Uterus (tissue), 4 donors: ENCODE data around the gene GPX4. TPM values are rescaled to one million over a fixed set of nuclear protein-coding genes. Genes with fewer than 3 reads are reported as not detected.

Experiments
- DNase-seq, 2 donors: peaks; one replicate each; pipeline ENCODE4 v3.0.0-alpha.2; 2019 to 2020
- H3K27ac ChIP-seq, 2 donors: fragments of 200-600 bp; sonication (generic); 1 replicate in 1 of 2; 2 replicates in 1 of 2; pipeline ENCODE4 v1.5.1; 2016 to 2018
- H3K27me3 ChIP-seq, 2 donors: fragments of 200-600 bp; sonication (generic); one replicate each; pipeline ENCODE4 v1.5.1; 2018 to 2019; ENCODE audit warnings: control low read depth in 1 of 2
- H3K36me3 ChIP-seq, 2 donors: fragments of 200-600 bp; sonication (generic); one replicate each; pipeline ENCODE4 v1.5.1; 2019; ENCODE audit warnings: control low read depth in 1 of 2
- H3K4me1 ChIP-seq, 2 donors: fragments of 200-600 bp; sonication (generic); one replicate each; pipeline ENCODE4 v1.5.1; 2018 to 2019; ENCODE audit warnings: control low read depth in 1 of 2
- H3K4me3 ChIP-seq, 2 donors: fragments of 200-600 bp; sonication (generic); 1 replicate in 1 of 2; 2 replicates in 1 of 2; pipeline ENCODE4 v1.5.1; 2018 to 2019; ENCODE audit warnings: mild to moderate bottlenecking in 1 of 2
- H3K9me3 ChIP-seq, 2 donors: fragments of 200-600 bp; sonication (generic); one replicate each; pipeline ENCODE4 v1.5.1; 2019; ENCODE audit warnings: control low read depth in 1 of 2
- POLR2A ChIP-seq, 2 donors: fragments of 450-650 bp; IDR thresholded peaks; one replicate each; pipeline ENCODE4 v1.6.1; 2016; ENCODE audit warnings: antibody characterized with exemption in 2 of 2, mild to moderate bottlenecking in 1 of 2, moderate library complexity in 1 of 2
- intact Hi-C: fragments of 100-400 bp; cut with DNase I; formaldehyde crosslinking; loops from one replicate; pipeline ENCODE4 v1.15.1; 2023; ENCODE audit warnings: low total_unique reads
- total RNA-seq, 4 donors: library from RNA; depleted of rRNA in 3 of 4; stranded (reverse); fragments of >200 nt in 3 of 4; gene quantifications; one replicate each; pipeline versions ENCODE4 v1.1.0 to v1.2.4, GENCODE V29; 2014 to 2023
- TF ChIP-seq, protein P1 (sequence below), 4 experiments: fragments of 200-600 bp in 2 of 4; fragments of 450-650 bp in 2 of 4; sonication (generic) in 2 of 4; IDR thresholded peaks; one replicate each; pipeline ENCODE4 v1.5.1; 2016 to 2019; ENCODE audit warnings: antibody characterized with exemption in 4 of 4, mild to moderate bottlenecking in 2 of 4, moderate library complexity in 1 of 4
- donor health status: DM: yes; HTN: yes; CAD: no.

GPX4 gene
- total RNA-seq, 4 donors from 2014 or later: 68.2 to 357 (median 163) TPM

GRCh38 chr19:1105873-1106840 is 2.4 kb downstream of the GPX4 start:
- H3K27me3 ChIP-seq: no peaks in the 10 kb centered on the region
- H3K9me3 ChIP-seq: no peaks in the 10 kb centered on the region
- TF ChIP-seq POLR2A (IDR thresholded peaks at IDR 0.05): no peak
- H3K4me1 ChIP-seq: peaks cover 15 to 19% of the 10 kb centered on the region in 2 donors
- DNase-seq: no peak
- H3K4me3 ChIP-seq: no peak overlapping the region
- no peaks in the 10 kb centered on the region for H3K36me3 ChIP-seq
- no peak overlapping the region for H3K27ac ChIP-seq
- intact Hi-C loops: loop anchor here (10.0 kb wide), 1 partner anchor 181 kb away; the partner anchor contains the start of gene ARID3A

DNA sequence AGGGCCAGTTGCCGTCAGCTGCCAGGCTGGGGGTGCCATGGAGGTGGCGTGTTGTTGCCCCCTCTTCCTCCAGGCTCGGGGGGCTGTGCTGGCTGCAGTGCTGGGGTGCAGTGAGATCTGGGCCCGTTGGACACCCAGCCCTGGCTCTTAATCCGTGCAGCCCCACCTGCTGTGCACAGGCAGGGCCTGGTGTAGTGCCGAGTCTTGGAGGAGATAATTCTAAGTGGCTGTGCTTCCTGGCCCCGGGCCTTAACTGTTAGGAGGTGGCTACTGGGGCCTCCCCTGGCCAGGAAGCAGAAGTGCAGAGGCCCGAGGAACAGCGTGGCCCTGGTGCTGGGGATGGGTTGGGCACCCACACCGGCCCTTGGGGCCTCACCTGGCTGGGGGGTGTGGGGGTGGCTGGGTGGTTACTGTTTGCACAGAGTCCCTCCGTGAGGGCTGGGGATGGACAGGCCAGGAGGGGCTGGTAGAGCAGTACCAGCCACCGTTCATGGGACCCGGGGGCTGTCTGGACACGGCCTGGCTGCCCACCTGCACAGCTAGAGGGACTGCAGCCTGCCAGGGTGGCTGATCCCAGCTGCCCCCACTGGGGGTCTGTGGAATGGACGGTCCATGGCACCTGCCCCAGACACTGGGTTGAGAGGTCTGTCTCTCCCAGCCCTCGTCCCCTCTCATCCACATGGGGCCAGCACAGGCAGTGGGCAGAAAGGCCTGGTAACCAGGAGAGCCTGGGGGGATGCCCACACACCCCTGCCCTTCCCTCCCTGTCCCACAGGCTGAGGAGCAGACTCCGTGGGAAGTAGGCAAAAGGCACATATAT is 3.3 kb downstream of the GPX4 start:
- Histone ChIP-seq H3K36me3 (no peaks in the 10 kb centered on the region), H3K9me3 (no peaks in the 10 kb centered on the region), H3K4me3 (no peak overlapping the region), H3K27me3 (no peaks in the 10 kb centered on the region), H3K4me1 (peaks cover 9 to 19% of the 10 kb centered on the region in 2 donors), H3K27ac (no peak overlapping the region)
- intact Hi-C loops: loop anchor here (10.0 kb wide), 1 partner anchor 182 kb away; the partner anchor contains the start of gene ARID3A
- TF ChIP-seq, protein P1, sequence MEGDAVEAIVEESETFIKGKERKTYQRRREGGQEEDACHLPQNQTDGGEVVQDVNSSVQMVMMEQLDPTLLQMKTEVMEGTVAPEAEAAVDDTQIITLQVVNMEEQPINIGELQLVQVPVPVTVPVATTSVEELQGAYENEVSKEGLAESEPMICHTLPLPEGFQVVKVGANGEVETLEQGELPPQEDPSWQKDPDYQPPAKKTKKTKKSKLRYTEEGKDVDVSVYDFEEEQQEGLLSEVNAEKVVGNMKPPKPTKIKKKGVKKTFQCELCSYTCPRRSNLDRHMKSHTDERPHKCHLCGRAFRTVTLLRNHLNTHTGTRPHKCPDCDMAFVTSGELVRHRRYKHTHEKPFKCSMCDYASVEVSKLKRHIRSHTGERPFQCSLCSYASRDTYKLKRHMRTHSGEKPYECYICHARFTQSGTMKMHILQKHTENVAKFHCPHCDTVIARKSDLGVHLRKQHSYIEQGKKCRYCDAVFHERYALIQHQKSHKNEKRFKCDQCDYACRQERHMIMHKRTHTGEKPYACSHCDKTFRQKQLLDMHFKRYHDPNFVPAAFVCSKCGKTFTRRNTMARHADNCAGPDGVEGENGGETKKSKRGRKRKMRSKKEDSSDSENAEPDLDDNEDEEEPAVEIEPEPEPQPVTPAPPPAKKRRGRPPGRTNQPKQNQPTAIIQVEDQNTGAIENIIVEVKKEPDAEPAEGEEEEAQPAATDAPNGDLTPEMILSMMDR (IDR thresholded peaks at IDR 0.05): no peak
- TF ChIP-seq POLR2A (IDR thresholded peaks at IDR 0.05): no peak
- no peak for DNase-seq

DNA sequence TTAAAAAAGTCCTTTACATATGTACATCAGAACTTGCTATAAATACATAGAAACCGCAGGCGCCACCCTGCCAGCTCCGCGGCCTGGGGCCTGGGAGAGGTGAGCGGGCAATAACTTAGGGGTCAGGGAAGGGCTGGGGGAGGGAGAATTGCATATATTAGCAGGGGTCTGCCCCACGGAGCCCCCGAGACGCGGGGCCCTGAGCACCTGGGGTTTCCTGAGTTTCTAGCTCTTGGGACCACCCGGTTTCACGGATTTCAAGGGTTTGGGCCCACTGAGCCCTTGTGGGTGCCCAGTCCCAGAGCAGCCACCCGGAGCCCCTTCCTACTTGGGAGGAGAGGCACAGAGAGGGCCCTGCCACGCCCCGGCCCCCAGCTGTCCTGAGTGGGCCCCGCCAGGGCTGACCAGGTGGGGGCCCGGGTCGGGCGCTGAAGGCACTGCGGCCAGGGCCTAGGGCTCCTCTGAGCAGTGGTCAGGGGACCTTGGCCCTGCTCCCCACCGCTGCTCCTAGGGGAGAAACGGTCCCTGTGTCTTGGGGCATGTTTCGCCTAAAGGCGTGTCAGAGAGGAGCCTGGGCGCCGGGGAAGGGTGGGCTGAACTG is 4.0 kb downstream of the GPX4 start:
- Histone ChIP-seq H3K4me3 (no peak overlapping the region), H3K27ac (no peak overlapping the region), H3K27me3 (no peaks in the 10 kb centered on the region), H3K36me3 (no peaks in the 10 kb centered on the region), H3K4me1 (peaks cover 6 to 19% of the 10 kb centered on the region in 2 donors), H3K9me3 (no peaks in the 10 kb centered on the region)
- TF ChIP-seq, protein P1 (IDR thresholded peaks at IDR 0.05): no peak
- no peak for TF ChIP-seq POLR2A (IDR thresholded peaks at IDR 0.05)
- intact Hi-C loops: loop anchor here (10.0 kb wide), 1 partner anchor 183 kb away; the partner anchor contains the start of gene ARID3A
- DNase-seq: no peak

- intact Hi-C loops: loop anchor here (10.0 kb wide), 1 partner anchor 184 kb away; the partner anchor contains the start of gene ARID3A
- no peak overlapping the region for H3K27ac ChIP-seq
- peaks cover 5 to 18% of the 10 kb centered on the region in 2 donors for H3K4me1 ChIP-seq
- no peak for DNase-seq
- H3K27me3 ChIP-seq: no peaks in the 10 kb centered on the region
- no peaks in the 10 kb centered on the region for H3K9me3 ChIP-seq
- H3K4me3 ChIP-seq: no peak overlapping the region
- TF ChIP-seq, protein P1 (IDR thresholded peaks at IDR 0.05): no peak
- no peak for TF ChIP-seq POLR2A (IDR thresholded peaks at IDR 0.05)
- no peaks in the 10 kb centered on the region for H3K36me3 ChIP-seq
These were observed 4.7 kb downstream of the GPX4 start for GRCh38 chr19:1108291-1109031.
